ENCODE measurements around the gene PRRG1. TPM values are rescaled to one million over a fixed set of nuclear protein-coding genes. Genes with fewer than 3 reads are reported as not detected.

Gene PRRG1
- polyA plus RNA-seq, 1 experiment, result 15.4 TPM

DNA sequence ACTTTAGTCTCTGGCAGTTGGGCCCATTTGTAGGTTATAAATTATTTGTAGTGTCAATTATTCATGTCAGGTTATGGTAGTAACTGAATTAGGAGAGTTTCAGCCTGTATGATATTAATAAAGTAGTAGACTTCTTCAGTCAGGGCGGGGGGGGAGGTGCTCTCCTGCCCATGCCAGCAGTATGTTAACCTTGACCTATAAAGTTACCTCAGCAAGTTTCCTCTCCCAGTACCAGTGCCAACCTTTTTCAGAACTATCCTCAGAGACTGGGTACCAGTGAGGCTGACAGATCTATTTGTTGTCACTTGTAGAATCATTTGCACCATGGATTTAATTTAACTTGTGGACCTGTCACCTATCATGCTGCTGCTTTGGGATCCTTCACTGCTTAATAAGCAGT, 88.0 kb downstream of the PRRG1 start:
- Histone ChIP-seq H3K27me3 (ENCODE audit: control insufficient read depth, insufficient read depth, low read length) (no peaks in the 10 kb centered on the region), H3K36me3 (ENCODE audit: control insufficient read depth, insufficient read depth, low read length) (peaks cover 3% of the 10 kb centered on the region; the same call in 1 of the 2 replicates), H3K4me3 (ENCODE audit: low read depth, low read length) (no peak overlapping the region)
- POLR2A ChIA-PET, result no interaction called here
- TF ChIP-seq, protein P1, sequence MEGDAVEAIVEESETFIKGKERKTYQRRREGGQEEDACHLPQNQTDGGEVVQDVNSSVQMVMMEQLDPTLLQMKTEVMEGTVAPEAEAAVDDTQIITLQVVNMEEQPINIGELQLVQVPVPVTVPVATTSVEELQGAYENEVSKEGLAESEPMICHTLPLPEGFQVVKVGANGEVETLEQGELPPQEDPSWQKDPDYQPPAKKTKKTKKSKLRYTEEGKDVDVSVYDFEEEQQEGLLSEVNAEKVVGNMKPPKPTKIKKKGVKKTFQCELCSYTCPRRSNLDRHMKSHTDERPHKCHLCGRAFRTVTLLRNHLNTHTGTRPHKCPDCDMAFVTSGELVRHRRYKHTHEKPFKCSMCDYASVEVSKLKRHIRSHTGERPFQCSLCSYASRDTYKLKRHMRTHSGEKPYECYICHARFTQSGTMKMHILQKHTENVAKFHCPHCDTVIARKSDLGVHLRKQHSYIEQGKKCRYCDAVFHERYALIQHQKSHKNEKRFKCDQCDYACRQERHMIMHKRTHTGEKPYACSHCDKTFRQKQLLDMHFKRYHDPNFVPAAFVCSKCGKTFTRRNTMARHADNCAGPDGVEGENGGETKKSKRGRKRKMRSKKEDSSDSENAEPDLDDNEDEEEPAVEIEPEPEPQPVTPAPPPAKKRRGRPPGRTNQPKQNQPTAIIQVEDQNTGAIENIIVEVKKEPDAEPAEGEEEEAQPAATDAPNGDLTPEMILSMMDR (IDR thresholded peaks at IDR 0.05; ENCODE audit: insufficient read depth, low read depth, low read length), result no peak
- CTCF ChIA-PET, result no interaction called here
- no peak for DNase-seq (ENCODE audit: low read depth)

DNA sequence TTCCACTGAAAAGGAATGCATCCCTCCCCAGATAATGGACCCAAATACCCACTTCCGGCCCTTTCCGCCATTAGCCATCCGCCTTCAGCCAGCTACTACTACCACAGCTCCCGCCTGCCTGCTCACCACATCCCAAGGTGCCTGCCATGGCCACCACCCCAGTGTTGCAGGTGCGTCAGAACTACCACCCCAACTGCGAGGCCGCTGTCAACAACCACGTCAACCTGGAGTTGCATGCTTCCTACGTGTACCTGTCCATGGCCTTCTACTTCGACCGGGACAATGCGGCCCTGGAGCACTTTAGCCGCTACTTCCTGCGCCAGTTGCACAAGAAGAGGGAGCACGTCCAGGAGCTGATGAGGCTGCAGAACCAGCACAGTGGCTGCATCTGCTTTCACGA, 92.2 kb downstream of the PRRG1 start:
- TF ChIP-seq, protein P1 (IDR thresholded peaks at IDR 0.05; ENCODE audit: insufficient read depth, low read depth, low read length), result no peak
- Histone ChIP-seq H3K4me3 (ENCODE audit: low read depth, low read length) (no peak overlapping the region), H3K36me3 (ENCODE audit: control insufficient read depth, insufficient read depth, low read length) (peaks cover 3% of the 10 kb centered on the region; the same call in 1 of the 2 replicates), H3K27me3 (ENCODE audit: control insufficient read depth, insufficient read depth, low read length) (no peaks in the 10 kb centered on the region)
- DNase-seq (ENCODE audit: low read depth), result no peak
- CTCF ChIA-PET, result interaction anchor here (0.8 kb wide), 1 partner anchor 11 kb away, joined by 4 read pairs; no protein-coding TSS in a partner anchor
- POLR2A ChIA-PET, result no interaction called here

DNA sequence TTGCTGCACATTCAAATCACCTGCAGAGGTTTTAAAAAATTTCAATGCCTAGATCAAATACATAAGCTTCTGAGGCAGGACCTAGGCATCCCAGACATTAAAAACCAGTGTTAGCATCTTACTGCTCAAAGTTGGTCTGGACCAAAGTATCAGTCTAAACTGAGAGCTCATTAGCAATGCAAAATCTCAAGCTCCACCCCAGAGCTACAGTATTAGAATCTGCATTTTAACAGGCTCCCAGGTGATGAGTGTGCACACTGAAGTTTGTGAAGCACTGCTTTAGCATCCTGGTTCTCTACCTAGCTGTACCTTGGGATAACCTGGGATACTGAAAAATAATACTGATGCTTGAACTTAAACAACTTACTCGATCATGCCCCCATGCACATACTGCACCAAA, 96.0 kb downstream of the PRRG1 start:
- DNase-seq (ENCODE audit: low read depth), result no peak
- POLR2A ChIA-PET, result no interaction called here
- Histone ChIP-seq H3K27me3 (ENCODE audit: control insufficient read depth, insufficient read depth, low read length) (no peaks in the 10 kb centered on the region), H3K4me3 (ENCODE audit: low read depth, low read length) (no peak overlapping the region), H3K36me3 (ENCODE audit: control insufficient read depth, insufficient read depth, low read length) (peaks cover 3% of the 10 kb centered on the region; the same call in 1 of the 2 replicates)
- CTCF ChIA-PET, result no interaction called here
- TF ChIP-seq, protein P1 (IDR thresholded peaks at IDR 0.05; ENCODE audit: insufficient read depth, low read depth, low read length), result no peak

DNA sequence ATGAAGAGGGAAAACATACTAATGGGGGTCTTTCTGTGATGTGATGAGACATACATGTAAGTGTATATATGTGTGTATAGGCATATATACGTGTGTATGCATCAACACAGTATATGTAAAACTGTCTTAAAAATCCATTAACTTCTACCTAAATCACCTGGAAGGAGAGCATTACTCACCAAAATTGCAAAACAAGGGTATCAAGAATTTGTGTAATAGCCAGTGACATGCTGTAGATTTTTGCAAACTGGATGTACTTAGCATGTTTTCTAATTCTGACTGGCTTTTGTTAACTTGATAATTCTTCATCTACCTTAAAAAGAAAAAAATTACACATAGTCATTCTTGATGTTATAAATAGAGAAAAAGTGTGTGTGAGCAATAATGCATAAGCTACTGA, 104.7 kb downstream of the PRRG1 start:
- DNase-seq (ENCODE audit: low read depth), result no peak
- H3K4me3 ChIP-seq (ENCODE audit: low read depth, low read length), result no peak overlapping the region
- POLR2A ChIA-PET, result no interaction called here
- TF ChIP-seq, protein P1 (IDR thresholded peaks at IDR 0.05; ENCODE audit: insufficient read depth, low read depth, low read length), result no peak
- CTCF ChIA-PET, result no interaction called here
- no peaks in the 10 kb centered on the region for H3K36me3 ChIP-seq (ENCODE audit: control insufficient read depth, insufficient read depth, low read length)
- H3K27me3 ChIP-seq (ENCODE audit: control insufficient read depth, insufficient read depth, low read length), result no peaks in the 10 kb centered on the region

DNA sequence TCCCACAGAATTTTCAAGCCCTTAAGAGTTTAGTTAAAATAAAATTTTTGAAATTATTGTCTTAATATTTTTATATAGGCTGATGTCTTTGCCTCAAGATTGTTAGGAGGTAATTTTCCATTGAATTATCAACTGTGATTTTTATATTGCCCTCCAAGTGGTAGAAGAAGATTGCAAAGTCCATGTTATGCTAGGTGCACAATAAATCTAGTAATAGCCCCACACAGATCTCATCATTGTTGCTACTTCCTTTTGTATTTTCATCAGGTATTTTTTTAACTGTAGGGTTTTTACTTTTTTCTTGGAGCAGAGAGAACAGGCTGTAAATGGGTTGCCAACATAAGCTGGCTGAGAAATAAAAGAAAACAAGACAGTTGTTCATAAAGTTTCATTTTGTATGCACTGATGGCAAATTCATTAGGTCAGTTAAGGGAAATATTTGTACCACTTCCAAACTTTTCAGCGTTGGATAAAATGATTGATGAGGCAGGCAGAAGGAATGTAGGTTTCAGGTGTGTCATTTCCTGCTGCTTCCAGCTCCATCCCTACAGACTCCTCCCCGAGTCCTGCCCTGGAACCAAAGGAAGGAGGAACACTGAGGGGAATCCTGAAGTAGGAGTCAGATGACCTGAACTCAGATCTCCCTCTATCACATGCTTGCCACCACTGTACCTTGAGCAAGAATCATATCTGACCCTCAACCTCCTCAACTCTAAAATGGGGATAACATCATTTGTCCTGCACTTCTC, 105.5 kb downstream of the PRRG1 start:
- ChIA-PET CTCF (no interaction called here), POLR2A (no interaction called here)
- Histone ChIP-seq H3K4me3 (ENCODE audit: low read depth, low read length) (no peak overlapping the region), H3K36me3 (ENCODE audit: control insufficient read depth, insufficient read depth, low read length) (no peaks in the 10 kb centered on the region), H3K27me3 (ENCODE audit: control insufficient read depth, insufficient read depth, low read length) (no peaks in the 10 kb centered on the region)
- DNase-seq (ENCODE audit: low read depth), result no peak
- TF ChIP-seq, protein P1 (IDR thresholded peaks at IDR 0.05; ENCODE audit: insufficient read depth, low read depth, low read length), result no peak
